ENCODE data around the gene OR12D3.
"Not testable (repeated sequence)": the region's sequence is repeated elsewhere in the genome, so short reads cannot be mapped to it uniquely, and the experiment has no call there.

The OR12D3 gene, protein sequence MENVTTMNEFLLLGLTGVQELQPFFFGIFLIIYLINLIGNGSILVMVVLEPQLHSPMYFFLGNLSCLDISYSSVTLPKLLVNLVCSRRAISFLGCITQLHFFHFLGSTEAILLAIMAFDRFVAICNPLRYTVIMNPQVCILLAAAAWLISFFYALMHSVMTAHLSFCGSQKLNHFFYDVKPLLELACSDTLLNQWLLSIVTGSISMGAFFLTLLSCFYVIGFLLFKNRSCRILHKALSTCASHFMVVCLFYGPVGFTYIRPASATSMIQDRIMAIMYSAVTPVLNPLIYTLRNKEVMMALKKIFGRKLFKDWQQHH

DNA sequence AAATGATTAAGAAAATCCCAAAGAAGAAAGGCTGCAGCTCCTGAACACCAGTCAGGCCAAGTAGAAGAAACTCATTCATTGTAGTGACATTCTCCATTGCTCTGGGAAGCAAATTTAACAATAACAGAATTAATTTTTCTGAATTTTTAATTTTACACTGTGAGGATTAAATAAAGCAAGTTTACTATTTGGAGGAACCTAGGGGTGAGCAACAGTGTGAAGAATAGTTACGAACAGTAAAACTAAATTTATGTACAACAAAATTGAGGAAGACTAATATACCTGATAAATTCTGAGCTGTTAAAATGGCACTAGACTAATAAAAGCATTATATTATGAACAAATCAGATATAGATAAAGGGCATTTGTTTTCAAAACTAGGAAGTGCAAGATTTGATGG lies at the start of gene OR12D3:
Gene OR12D3 (minus strand): TSS at position 101 of the 400 bp plus-strand sequence. CDS start 4 bp downstream, at position 97.
- DNase-seq (ENCODE audit: low read depth in 2 of 2): no peak

DNA sequence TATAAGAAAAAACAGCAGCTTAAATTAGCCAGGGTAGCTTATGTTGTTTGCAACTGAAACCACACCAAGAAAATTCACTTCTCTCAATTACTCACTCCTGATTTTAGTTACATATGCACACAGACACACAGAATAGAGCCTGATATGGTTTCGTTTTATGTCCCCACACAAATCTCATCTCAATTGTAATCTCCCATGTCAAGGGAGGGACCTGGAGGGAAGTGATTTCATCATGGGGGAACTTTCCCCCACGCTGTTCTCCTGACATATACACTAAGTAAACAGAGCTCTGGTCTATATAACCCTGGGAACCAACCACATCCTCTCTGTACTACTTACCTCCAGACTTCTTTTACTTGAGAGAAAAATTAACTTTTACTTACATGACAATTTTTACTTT lies 49.5 kb upstream of the OR12D3 start:
- no peak for DNase-seq (ENCODE audit: low read depth in 2 of 2)

DNA sequence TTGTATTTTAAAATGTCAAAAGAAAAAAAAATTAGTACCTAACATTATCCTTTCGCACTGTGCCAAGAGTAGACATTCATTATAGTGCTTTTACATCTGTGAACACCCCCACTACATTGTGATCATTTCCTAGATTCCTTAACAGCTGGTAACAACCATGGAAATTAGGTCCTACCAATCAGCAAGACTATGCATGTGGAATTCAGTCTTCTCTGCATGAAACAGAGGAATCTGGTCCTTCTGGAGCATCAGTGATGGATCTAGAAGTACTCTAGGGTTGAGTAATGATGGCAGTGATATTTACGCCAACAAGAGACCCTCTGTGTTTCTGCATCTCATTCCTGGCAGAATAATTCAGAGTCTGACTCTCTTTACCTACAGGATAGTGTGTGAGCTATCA lies 49.1 kb upstream of the OR12D3 start:
- no peak for DNase-seq (ENCODE audit: low read depth in 2 of 2)

DNA sequence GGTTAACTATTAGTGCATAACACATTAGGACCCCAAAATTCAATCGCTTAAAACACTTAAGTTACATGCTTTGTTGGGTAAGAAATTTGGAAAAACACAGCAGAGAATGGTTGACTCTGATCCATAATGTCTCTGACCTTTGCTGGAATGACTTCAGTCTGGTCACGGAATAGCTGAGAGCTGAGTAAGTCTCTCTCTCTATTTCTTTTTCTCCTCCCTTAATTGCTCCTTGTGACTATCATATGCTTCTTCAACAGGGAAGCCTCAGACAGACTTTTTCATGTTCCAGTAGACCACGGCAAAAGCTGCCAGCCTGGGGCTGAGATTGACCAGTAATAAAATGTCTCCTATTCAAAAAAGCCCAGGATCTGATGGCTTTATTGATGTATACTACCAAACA lies 44.4 kb upstream of the OR12D3 start:
- DNase-seq (ENCODE audit: low read depth in 2 of 2): no peak

DNA sequence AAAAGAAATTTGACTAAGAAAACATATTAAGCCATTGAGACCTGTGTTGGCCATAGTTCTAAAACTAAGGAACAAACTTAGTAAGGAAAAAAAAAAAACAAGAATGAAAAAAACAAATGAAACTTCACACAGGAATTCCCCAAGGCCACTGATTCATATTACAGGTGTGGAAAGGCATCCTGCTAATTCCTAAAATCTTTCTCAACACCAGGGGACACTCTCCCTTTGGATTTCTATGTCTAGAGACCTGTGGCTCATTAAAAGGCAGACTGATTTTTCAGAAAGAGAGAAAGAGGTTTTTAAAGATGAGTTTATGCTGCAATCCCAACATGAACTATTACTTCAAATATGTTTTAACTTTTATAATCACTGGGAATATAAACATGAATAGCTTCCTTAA lies 39.5 kb upstream of the OR12D3 start, which contains the start of gene OR12D1:
Gene OR12D1 (plus strand): TSS at position 341 of the 400 bp plus-strand sequence.
- no peak for DNase-seq (ENCODE audit: low read depth in 2 of 2)

DNA sequence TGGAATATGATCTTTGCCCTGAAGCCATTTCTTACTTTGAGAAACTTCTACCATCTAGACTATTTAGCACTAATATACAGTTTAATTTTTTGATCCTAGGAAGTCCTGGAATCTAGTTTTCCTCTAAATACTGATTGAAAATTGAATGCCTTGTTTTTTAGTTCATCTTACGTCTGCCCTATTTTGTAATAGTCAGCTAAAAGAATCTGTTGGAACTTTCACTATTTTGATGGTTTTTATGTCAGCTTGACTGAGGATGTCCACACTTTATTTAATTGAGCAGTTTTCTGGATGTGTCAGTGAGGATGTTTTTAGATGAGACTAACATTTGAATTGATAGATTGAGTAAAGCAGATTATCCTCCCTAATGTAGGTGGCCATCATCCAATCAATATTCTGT lies 28.7 kb upstream of the OR12D3 start:
- DNase-seq (ENCODE audit: low read depth in 2 of 2): no peak

DNA sequence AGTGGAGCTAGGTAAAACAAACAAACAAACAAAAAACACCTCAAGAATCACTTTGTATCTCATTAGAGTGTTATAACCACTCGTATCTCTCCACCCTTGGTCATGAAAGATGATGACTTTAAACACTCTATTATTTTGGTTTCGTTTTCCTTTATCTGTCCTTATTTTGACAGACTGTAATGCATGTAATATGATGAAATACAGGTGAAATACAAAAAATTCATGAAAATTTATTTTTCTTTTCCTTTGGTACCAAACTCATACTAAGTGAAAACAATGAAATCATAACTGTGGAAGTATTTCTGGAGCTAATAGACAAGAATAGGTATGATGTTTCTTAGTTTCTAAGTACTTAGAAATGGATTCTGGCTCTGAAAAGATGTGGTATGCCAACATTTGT lies 24.4 kb upstream of the OR12D3 start:
- no peak for DNase-seq (ENCODE audit: low read depth in 2 of 2)

DNA sequence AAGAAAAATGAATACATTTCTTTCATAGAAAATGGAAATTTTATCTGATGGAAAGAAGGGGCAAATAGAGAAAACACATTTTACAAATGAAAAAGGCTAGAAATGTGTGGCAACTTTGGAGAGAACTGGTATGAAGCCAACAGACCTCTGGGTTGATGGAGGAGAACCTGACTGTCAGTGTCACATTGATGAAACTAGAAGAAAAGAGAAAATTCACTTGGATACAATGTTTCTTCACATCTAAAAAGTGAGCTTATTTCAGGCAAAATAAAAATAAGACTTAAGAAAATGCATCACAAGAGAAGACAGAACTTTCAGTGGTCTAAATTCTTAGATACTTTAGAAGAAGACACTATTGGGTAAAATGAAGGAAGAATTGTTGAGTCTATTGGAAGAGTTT lies 20.2 kb upstream of the OR12D3 start, which contains the start of gene OR12D2:
Gene OR12D2 (plus strand): TSS at position 301 of the 400 bp plus-strand sequence. CDS start 1,069 bp downstream, outside the sequence.
- DNase-seq (ENCODE audit: low read depth in 2 of 2): no peak

DNA sequence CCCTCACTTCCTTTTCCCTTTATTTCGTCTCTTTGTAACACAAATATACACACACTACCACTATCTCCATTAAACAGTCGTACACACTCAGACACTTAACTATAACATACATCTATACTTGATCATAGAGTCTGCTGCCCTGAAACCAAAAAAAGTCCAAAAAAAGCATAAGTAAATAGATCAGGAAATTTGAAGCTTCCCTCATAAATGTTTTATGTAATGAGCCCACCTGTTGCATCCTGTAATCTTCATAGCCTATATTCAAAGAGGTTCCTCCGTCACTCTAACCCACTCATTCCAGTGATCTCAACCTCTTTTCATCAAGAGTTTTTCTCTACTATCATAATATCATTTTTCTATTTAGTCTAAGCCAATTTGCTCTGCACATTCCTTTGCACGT lies 13.4 kb upstream of the OR12D3 start:
- DNase-seq (ENCODE audit: low read depth in 2 of 2): no peak

DNA sequence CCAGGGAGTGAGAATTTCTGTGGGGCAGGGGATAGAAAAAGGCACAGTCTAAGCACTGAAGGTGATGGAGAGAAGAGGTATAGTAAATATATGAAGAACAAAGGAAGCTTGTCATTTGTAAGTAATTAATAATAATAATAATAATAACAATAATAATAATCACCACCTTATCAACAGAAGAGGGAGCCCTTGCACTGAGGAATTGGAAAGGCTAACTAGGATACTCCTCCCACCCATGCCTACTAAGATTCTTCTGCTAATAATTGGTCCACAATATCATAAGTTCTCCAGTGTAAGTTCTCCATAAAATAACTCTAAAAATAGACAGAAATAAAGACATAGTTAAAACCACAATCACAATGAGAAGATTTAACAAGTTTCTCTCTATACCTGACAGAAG lies 912 bp upstream of the OR12D3 start:
- no peak for DNase-seq (ENCODE audit: low read depth in 2 of 2)

DNA sequence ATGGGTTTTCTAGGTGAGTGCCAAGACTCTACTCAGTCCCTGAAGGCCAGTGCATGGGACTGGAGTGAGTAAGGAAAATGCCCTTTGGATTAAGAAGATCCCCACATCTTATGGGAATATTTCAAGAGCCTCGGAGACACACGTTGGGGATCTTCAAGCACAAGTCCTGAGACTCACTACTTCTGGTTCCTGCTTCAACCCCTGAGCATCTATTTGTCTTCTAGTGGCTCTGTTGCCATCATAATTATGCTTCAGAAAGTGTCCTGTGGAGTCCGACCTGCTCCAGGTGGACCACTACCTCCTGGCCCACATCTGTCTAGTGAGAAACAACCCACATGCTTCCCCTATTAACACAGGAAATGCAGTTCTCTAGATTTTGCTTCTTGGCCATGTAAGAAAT lies 6.3 kb downstream of the OR12D3 start, which contains the start of gene OR5V1:
Gene OR5V1 (minus strand): TSS at position 101 of the 400 bp plus-strand sequence. CDS start 12,670 bp downstream, outside the sequence.
- no peak for DNase-seq (ENCODE audit: low read depth in 2 of 2)

DNA sequence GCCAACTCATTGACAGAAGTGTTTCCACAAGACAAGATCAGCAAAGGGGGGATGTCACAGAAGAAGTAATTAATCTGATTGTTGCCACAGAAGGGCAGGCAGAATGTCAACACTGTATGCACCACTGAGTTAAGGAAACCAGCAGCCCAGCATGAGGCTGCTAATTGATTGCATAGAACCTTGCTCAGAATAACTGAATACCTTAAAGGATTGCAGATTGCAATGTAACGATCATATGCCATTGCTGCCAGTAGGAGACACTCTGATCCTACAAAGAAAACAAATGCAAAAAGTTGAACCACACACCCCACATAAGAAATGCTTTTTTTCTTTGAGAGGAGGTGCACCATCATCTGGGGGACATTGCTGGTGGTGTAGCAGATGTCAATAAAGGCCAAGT lies 19.5 kb downstream of the OR12D3 start:
- DNase-seq (ENCODE audit: low read depth in 2 of 2): no peak

DNA sequence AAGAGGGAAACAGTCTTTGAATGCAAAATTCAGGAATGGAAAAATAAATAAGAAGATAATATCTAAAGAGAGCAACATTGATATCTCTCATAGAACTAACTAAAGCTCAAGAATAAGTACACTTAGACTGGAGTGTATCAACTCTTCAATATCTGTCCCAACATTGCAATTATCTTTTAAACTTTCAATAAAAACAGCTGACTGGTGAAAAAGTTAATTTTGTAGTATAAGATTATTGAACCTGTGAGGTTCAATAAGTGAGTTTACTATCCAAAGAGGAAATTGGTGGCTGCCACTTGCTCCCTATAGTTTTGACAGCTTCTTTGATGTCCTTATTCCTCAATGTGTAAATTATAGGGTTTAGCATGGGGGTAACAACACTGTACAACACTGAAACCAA lies 20.1 kb downstream of the OR12D3 start:
- no peak for DNase-seq (ENCODE audit: low read depth in 2 of 2)

DNA sequence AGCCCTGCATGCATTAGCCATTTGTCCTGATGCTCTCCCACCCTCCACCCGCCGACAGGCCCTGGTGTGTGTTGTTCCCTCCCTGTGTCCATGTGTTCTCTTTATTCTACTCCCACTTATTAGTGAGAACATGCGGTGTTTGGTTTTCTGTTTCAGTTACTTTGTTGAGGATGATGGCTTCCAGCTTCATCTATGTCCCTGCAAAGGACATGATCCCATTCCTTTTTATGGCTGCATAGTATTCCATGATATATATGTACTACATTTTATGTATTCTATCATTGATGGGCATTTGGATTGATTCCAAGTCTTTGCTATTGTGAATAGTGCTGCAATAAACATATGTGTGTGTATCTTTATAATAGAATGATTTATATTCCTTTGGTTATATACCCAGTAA lies 25.7 kb downstream of the OR12D3 start:
- not testable (repeated sequence) for DNase-seq (ENCODE audit: low read depth in 2 of 2)

DNA sequence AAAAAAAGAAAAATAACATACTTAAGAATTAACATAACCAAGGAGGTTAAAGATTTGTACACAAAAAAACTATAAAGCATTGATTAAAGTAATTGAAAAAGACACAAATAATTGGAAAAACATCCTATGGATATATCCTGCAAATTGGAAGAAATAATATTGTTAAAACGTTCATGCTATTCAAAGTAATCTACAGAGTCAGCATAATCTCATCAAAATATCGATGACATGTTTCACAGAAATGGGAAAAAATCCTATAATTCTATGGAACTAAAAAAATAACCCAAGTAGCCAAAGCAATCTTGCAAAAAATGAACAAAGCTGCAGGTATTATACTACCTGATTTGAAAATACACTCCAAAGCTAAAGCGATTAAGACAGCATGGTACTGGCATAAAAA lies 29.7 kb downstream of the OR12D3 start:
- no peak for DNase-seq (ENCODE audit: low read depth in 2 of 2)

DNA sequence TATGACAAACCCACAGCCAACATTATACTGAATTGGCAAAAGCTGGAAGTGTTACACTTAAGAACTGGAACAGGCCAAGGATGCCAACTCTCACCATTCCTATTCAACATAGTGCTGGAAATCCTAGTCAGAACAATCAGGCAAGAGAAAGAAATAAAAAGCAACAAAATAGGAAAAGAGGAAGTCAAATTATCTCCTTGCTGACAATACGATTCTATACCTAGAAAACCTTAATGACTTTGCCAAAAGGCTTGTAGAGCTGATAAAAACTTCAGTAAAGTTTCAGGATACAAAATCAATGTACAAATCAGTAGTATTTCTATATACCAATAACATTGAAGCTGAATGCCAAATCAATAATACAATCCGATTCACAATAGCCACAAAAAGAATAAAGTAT lies 38.8 kb downstream of the OR12D3 start:
- DNase-seq (ENCODE audit: low read depth in 2 of 2): no peak

DNA sequence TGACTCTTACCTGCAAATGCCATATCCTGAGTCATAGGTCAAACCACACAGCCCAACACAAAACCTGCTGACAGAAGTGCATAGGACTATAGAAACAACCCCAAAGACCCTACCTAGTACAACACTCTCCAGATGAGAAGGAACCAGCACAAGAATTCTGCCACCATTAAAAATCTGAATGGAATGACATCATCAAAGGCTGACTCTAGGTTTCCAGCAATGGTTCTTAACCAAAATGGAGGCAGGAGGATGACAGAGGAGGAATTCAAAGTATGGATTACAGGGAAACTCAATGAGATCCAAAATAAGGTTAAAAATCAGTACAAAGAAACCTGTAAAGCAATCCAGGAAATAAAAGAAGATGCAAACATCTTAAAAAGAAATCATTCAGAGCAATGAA lies 42.4 kb downstream of the OR12D3 start:
- no peak for DNase-seq (ENCODE audit: low read depth in 2 of 2)

DNA sequence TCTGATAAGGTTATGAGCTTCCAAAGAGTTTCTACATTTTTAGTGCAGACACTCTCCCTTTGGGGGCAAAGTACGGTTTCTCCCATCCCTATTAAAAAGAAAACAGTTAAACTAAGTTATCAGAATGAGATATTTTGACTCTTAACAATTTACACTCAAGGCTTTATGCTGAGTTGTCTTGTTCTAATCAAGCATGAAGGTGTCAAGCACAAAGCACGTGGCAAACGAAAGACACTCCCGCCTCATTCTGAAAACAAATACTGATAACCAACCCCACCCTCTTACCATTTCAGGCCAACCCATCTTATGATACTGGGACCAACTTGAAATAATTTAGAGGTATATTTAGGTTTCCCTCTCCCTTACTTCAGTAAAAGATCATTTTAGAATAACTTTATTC lies 49.3 kb downstream of the OR12D3 start:
- no peak for DNase-seq (ENCODE audit: low read depth in 2 of 2)
